Pancreas (tissue), 10 donors: ENCODE measurements around the gene RECQL5. TPM values are rescaled to one million over a fixed set of nuclear protein-coding genes. Genes with fewer than 3 reads are reported as not detected.

Experiments used
- ATAC-seq, 4 donors: fragments of 200-7000 bp; cut with Tn5 transposase; one replicate each; pipeline versions ENCODE4 v1.8.0 to v1.9.1; 2020; ENCODE audit warnings: mild to moderate bottlenecking in 4 of 4, moderate library complexity in 4 of 4
- DNase-seq, 6 donors: peaks; one replicate each; pipeline ENCODE4 v3.0.0-alpha.2; 2020
- FAIRE-seq: peaks from 2 replicates; lab custom pipeline; 2012; peaks lifted over from hg19 to GRCh38; lab: Jason Lieb, UNC
- H3K27ac ChIP-seq, 4 donors: fragments of 200-600 bp; sonication (generic); 1 replicate in 3 of 4; 2 replicates in 1 of 4; pipeline versions ENCODE4 v1.5.0 to v1.8.0; 2020
- H3K27me3 ChIP-seq, 4 donors: fragments of 200-600 bp; one replicate each; pipeline ENCODE4 v1.8.0; 2021
- H3K36me3 ChIP-seq, 3 donors: fragments of 200-600 bp; sonication (generic) in 1 of 3; one replicate each; pipeline versions ENCODE4 v1.5.0 to v1.8.0; 2020 to 2021
- H3K4me1 ChIP-seq, 3 donors: fragments of 200-600 bp; one replicate each; pipeline ENCODE4 v1.8.0; 2021
- H3K4me3 ChIP-seq, 4 donors: fragments of 200-600 bp; sonication (generic) in 2 of 4; one replicate each; pipeline versions ENCODE4 v1.5.0 to v1.8.0; 2020 to 2021
- H3K9me3 ChIP-seq, 4 donors: fragments of 200-600 bp; one replicate each; pipeline ENCODE4 v1.8.0; 2021
- CTCF ChIP-seq, 4 donors: fragments of 200-600 bp; sonication (generic) in 3 of 4; IDR thresholded peaks; one replicate each; pipeline versions ENCODE4 v1.5.0 to v1.8.0; 2021; ENCODE audit warnings: antibody characterized with exemption in 4 of 4
- WGBS, 2 donors: extraction: QIAGEN DNeasy Blood & Tissue Kit; methylation state at CpG; one replicate each; pipeline ENCODE4 v1.1.7; 2013; 5-methylcytosine and 5-hydroxymethylcytosine counted together
- intact Hi-C, 3 donors: fragments of 100-400 bp; cut with DNase I; formaldehyde crosslinking; loops; one replicate each; pipeline versions ENCODE4 v1.11.1 to v1.14.2; 2022
- polyA plus RNA-seq, 2 donors: library from polyadenylated mRNA; stranded (reverse); fragments of 200-250 nt; gene quantifications; one replicate each; pipeline ENCODE4 v1.2.3, GENCODE V29; 2013
- total RNA-seq, 6 donors: library from RNA; stranded (reverse); fragmentation: NEBNext Ultra II Directional in 4 of 6; extraction: Animal tissue kit (Norgen Biotek cat#: 25700) in 4 of 6; gene quantifications; one replicate each; pipeline versions ENCODE4 v1.2.1 to v1.2.4, GENCODE V29; 2021 to 2023
- donor health status: healthy with polysubstance abuse.
- donor health status: DM: no; HTN: no; CAD: no; lungs with moderate emphysema.
- donor health status: DM: no; HTN: no; CAD: no.
- donor health status: control.
- donor health status: control.
- donor health status: Bipolar disorder and iron deficiency.
- donor health status: DM: yes; HTN: yes; CAD: no.
- donor health status: DM: no; HTN: no; CAD: no.
- donor health status: DM: no; HTN: no; CAD: no.
- donor health status: DM: yes; HTN: yes; CAD: no.

Gene RECQL5
- total and polyA plus RNA-seq, 8 donors = 8.7 to 65.2 (median 14.9) TPM

- H3K27ac ChIP-seq = no peak overlapping the region
- 77 to 79% methylated on average over 3 of the region's 3 CpGs for WGBS, 2 donors
- DNase-seq (no peak), FAIRE-seq (no peak), ATAC-seq (no peak)
- H3K4me1 ChIP-seq = no peaks in the 10 kb centered on the region
- intact Hi-C loops = loop anchor here in 1 of 3 donors (10.0 kb wide), 1 partner anchor 68 kb away; no protein-coding TSS in a partner anchor
- no peak for TF ChIP-seq CTCF (IDR thresholded peaks at IDR 0.05)
- peaks cover 0 to 21% (median 14%) of the 10 kb centered on the region in 3 donors for H3K36me3 ChIP-seq
- H3K9me3 ChIP-seq = no peaks in the 10 kb centered on the region
- no peaks in the 10 kb centered on the region for H3K27me3 ChIP-seq
- H3K4me3 ChIP-seq = no peak overlapping the region
These were observed 9.5 kb upstream of the RECQL5 start for GRCh38 chr17:75676461-75676860.

GRCh38 chr17:75673487-75673886, 6.5 kb upstream of the RECQL5 start:
- ATAC-seq (no peak), FAIRE-seq (no peak), DNase-seq (peak in 1 of 6 donors; percentile 11)
- Histone ChIP-seq H3K27me3 (no peaks in the 10 kb centered on the region), H3K9me3 (no peaks in the 10 kb centered on the region), H3K4me3 (no peak overlapping the region), H3K4me1 (peaks cover 0 to 6% (median 0%) of the 10 kb centered on the region in 3 donors), H3K36me3 (peaks cover 3 to 36% (median 14%) of the 10 kb centered on the region in 3 donors), H3K27ac (no peak overlapping the region)
- intact Hi-C loops = loop anchor here (2.0 to 10.0 kb wide), 3 partner anchors 71 to 79 kb away; no protein-coding TSS in a partner anchor
- 82 to 85% methylated on average over 4 of the region's 4 CpGs for WGBS, 2 donors
- no peak for TF ChIP-seq CTCF (IDR thresholded peaks at IDR 0.05)

GRCh38 chr17:75672011-75672410, 5.1 kb upstream of the RECQL5 start:
- DNase-seq = no peak
- Histone ChIP-seq H3K9me3 (no peaks in the 10 kb centered on the region), H3K27me3 (no peaks in the 10 kb centered on the region), H3K4me3 (no peak overlapping the region), H3K36me3 (peaks cover 3 to 36% (median 14%) of the 10 kb centered on the region in 3 donors), H3K27ac (no peak overlapping the region), H3K4me1 (peaks cover 0 to 14% (median 6%) of the 10 kb centered on the region in 3 donors)
- TF ChIP-seq CTCF (IDR thresholded peaks at IDR 0.05) = no peak
- FAIRE-seq = no peak
- 93 to 97% methylated on average over 5 of the region's 5 CpGs for WGBS, 2 donors
- no peak for ATAC-seq
- intact Hi-C loops = loop anchor here (2.0 to 10.0 kb wide), 3 partner anchors 73 to 80 kb away; no protein-coding TSS in a partner anchor

GRCh38 chr17:75670868-75671267, 3.9 kb upstream of the RECQL5 start:
- Histone ChIP-seq H3K27ac (no peak overlapping the region), H3K9me3 (no peaks in the 10 kb centered on the region), H3K27me3 (no peaks in the 10 kb centered on the region), H3K4me3 (no peak overlapping the region), H3K36me3 (peaks cover 3 to 36% (median 14%) of the 10 kb centered on the region in 3 donors), H3K4me1 (peaks cover 0 to 20% (median 13%) of the 10 kb centered on the region in 3 donors)
- DNase-seq = no peak
- FAIRE-seq = no peak
- intact Hi-C loops = loop anchor here in 2 of 3 donors (5.0 to 10.0 kb wide), 2 partner anchors 74 to 81 kb away; no protein-coding TSS in a partner anchor
- ATAC-seq = no peak
- 64 to 66% methylated on average over 5 of the region's 5 CpGs for WGBS, 2 donors
- no peak for TF ChIP-seq CTCF (IDR thresholded peaks at IDR 0.05)

- no peak for ATAC-seq
- H3K36me3 ChIP-seq = peaks cover 3 to 35% (median 14%) of the 10 kb centered on the region in 3 donors
- intact Hi-C loops = no loop called here
- WGBS, 2 donors = 57% methylated on average over 4 of the region's 4 CpGs
- H3K27me3 ChIP-seq = no peaks in the 10 kb centered on the region
- no peak for DNase-seq
- peaks cover 0 to 20% (median 14%) of the 10 kb centered on the region in 3 donors for H3K4me1 ChIP-seq
- H3K27ac ChIP-seq = no peak overlapping the region
- no peak for FAIRE-seq
- TF ChIP-seq CTCF (IDR thresholded peaks at IDR 0.05) = no peak
- H3K9me3 ChIP-seq = no peaks in the 10 kb centered on the region
- H3K4me3 ChIP-seq = peak overlapping the region in 2 of 4 donors; percentile 76 to 88
These were observed 1.5 kb upstream of the RECQL5 start for GRCh38 chr17:75668489-75668888.
